NCI-H345 treated with DMSO at 0.1 percent for 48 hours (cell line): ENCODE measurements around the gene FLOT1.

ENCODE experiments used
- DNase-seq: peaks from one replicate; lab custom pipeline; 2025; ENCODE audit not compliant: unreplicated experiment; lab: John Stamatoyannopoulos, UW

The FLOT1 gene

DNA sequence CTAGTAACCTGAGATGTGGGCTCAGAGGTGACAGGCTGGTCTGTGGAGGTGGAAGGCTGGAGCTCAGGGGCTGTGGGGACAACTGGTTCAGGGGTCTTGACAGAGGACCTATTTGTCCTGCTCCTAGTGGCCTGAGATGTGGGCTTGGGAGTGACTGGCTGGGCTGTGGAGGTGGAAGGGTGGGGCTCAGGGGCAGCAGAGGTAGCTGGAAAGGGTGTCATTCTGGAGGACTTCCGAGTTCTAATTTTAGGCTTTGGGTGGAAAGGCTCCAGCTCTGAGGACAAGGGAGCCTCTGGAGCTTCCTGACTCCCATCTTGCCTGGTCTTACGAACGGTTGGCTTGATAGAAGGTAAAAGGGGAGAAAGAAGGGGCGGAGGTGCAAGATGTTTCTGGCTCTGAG, 36.9 kb downstream of the FLOT1 start:
- no peak for DNase-seq

DNA sequence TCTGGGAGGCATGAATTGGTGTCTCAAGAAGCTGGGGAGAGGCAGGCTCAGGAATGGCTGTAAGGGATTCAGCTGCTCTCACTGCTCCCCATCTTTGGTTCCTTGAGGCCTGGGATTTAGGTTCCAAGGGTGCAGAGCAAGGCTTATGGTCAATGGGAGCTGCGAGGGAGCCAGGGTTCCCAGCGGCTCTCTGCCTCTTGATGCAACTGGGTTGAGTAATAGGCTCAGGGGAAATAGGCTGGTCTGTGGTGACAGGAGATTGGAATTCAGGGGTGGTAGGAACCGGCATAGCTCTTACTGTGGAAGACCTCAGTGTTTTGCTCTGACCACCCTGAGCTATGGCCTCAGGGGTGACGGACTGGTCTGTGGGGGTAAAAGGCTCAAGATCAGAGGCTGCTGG, 38.7 kb downstream of the FLOT1 start:
- DNase-seq, result no peak

DNA sequence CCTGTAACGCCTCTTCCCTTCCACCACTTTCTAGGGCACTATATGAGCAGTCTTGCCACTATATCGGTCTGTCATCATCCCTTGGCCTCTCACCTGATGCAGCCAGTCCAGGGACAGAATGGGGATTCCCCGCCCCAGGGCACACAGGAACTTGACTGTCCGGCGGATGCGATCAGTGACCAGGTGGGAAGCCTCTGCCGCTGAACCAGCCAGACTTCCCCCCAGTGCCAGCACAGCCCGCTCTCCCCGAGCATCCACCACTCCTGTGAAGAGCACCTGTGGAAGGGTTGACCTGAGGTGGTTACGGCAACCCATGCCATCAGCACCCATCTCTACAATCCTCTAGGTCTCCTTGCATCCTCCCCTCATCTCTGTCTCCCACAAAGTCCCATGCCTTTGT, 39.5 kb downstream of the FLOT1 start:
- no peak for DNase-seq

- no peak for DNase-seq
These were observed 42.1 kb downstream of the FLOT1 start for GRCh38 chr6:30700340-30700739.

- DNase-seq, result no peak
These were observed 46.1 kb downstream of the FLOT1 start for GRCh38 chr6:30696432-30696831.

- DNase-seq, result no peak
These were observed 51.2 kb downstream of the FLOT1 start for GRCh38 chr6:30691208-30691847.

DNA sequence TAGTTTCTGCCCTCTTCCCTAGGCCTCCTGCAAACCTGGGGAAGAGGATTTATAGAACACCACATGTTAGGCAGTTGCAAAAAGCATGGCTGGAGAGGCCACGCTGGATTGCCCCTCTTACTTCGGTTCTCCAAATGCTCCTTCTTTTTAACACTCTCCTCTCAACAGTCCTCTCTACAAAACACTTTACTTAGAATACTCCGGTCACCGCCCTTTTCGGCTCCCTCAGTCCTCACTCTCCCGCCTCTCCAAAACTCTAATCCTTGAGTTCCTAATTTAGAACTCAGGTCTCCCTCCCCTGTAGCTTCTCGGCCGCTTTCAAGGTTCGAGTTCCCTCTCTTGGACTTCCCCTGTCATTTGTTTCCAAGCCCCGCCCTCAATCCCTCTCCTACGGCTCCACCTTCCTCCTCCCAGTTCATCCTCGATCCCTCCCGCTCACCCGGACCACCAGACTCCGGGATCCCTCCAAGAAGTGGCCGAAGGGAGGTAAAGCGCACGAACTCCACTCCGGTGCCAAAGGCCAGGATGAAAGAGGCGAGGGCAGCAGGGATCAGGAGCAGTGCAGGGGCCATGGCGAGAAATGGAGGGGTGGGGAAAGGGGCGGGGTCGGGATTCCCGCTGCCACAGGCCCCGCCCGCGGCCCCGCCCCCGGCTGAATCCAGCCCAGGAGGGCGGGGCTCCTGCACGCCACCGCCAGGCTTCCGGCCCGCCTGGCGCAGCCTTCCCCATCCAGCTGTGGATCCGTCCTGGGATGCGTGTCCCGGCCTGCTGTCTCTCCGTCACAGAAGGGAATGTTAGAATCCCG, 51.9 kb downstream of the FLOT1 start, which contains the start of gene NRM:
TSS of gene NRM (minus strand) at position 582 of the 805 bp plus-strand sequence. CDS start at position 572, 10 bp downstream.
- DNase-seq, result peak; percentile 80

GRCh38 chr6:30689985-30690384, 52.5 kb downstream of the FLOT1 start:
- DNase-seq, result no peak

DNA sequence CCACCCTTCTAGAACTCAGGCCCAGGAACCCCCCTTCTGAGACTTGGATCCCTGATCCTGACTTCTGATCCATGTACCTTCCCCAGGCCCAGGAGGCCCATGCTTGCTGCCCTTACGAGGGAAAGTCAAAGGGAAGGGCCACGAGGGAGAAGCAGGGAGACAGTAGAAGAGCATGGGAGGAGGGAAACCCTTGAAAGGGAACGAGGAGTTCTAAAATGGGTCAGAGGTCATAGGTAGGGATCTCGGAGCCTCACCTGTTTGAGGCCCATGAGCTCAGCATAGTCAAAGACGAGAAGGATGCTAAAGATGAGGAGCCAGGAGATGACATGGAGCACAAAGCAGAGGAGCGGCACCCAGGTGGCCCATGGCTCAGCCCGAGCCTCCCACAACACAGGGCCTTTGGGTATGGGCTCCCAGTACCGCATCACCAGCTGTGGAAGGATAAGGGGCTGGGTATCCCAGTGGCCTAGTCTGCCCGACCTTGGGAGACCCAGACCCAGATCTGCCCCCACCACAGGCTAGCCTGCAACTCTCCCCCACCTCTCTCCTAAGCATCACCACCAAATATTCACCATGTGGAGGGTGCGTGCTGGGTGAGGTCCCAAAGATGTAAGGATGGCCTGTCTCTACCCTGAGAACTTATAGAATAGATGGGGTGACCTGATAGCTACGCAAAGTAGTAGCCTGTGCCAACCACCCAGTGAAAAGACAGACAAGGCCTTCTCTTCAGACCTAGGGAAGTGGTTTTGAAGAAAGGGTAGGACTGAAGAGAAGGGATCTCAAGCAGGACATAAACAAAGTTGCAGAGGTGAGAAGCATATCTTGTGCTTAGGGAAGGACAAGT, 53.2 kb downstream of the FLOT1 start:
- no peak for DNase-seq

DNA sequence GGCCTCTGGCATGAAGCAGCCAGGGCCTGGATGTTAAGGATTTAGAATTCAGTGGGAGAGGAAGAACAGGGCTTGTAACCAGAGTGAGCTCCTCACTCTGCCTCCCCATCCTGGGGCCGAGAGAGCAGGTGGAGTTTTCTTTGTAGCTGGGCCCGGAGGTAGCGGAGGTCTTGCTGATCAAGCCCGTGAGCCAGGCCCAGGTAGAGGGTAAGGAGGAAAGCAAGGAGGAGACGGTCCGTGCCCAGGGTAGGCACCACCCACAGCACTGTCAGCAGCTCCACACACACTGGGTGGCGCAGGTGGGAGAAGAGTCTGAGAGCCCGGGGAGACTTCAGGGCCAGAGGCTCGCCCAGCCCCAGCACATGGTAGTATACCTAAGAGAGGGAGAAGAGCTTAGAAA, 53.9 kb downstream of the FLOT1 start:
- DNase-seq, result no peak

DNA sequence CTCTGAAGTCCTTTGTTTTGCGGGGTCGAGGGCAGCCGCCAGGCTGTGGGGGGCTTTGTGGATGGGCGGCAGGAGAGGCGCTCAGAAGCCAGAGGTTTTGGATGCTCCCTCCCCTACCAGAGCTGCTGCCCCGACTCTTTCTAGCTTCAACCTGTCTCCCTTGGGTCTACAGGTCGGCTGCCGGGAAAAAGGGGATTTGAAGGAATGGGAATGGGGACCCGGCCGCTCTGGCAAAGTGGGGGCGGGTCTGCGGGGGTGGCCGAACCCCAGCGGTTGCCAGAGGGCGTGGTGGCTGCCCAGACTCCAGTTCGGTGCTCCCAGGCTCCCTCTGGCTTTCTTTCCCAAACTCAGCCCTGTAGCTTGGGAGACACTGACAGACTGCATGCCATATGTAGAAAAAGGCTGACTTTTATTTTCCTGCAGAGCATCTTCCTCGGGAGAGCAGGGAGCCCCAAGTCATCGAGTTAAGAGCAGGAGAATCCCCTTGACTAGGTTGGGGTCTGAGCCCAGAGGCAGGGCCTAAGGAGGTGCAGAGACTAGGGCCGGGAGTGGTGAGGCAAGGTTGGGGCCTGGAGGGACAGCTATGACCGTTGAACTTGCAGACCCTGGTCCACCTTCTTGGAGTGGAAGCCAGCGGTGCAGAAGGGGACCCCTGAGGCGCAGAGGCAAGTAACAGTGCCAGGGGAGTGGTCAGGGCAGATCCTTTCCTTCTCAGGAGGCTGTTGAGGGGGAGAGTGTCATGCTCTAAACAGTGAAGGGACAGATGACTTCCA, 54.6 kb downstream of the FLOT1 start:
- no peak for DNase-seq

DNA sequence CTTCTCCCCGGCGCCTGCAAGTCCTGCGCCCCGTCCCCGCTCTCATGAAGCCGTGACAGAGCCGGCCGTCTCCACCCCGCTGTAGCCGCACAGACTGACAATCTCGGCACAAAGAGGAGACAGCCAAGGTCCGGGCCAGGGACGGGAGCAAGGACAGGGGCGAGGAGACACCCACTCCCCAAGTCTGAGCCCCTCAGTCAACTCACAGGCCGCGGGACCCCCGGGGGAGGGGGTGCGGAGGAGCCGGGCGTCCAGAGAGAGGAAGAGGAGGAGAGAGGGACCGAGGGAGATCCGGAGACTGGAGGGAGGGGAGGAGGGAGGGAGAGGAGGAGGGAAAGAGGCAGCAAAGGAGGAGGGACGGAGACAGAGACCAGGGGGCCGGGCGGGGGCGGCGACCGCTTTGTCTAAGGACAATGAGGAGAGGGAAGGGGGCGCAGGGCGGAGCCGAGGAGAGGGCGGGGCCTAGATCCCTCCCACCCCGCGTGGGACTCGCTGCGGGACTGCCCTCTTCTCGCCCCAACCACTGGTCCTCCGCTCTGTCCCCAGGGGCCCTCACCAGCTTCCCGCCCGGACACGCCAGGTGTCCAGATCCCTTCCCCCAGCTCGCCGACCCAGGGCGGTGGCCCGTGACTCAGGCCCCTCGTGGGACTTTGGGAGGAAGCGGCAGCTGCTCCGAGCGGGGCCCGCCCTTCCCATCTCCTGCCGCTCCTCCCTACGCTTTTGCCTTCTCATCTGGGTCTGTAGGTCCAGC, 55.4 kb downstream of the FLOT1 start:
- peak; percentile 76 for DNase-seq

GRCh38 chr6:30686009-30686907, 56.2 kb downstream of the FLOT1 start, which contains the start of gene PPP1R18:
TSS of gene PPP1R18 (minus strand) at chr6:30686645. CDS start at chr6:30686018, 627 bp downstream.
- no peak for DNase-seq

DNA sequence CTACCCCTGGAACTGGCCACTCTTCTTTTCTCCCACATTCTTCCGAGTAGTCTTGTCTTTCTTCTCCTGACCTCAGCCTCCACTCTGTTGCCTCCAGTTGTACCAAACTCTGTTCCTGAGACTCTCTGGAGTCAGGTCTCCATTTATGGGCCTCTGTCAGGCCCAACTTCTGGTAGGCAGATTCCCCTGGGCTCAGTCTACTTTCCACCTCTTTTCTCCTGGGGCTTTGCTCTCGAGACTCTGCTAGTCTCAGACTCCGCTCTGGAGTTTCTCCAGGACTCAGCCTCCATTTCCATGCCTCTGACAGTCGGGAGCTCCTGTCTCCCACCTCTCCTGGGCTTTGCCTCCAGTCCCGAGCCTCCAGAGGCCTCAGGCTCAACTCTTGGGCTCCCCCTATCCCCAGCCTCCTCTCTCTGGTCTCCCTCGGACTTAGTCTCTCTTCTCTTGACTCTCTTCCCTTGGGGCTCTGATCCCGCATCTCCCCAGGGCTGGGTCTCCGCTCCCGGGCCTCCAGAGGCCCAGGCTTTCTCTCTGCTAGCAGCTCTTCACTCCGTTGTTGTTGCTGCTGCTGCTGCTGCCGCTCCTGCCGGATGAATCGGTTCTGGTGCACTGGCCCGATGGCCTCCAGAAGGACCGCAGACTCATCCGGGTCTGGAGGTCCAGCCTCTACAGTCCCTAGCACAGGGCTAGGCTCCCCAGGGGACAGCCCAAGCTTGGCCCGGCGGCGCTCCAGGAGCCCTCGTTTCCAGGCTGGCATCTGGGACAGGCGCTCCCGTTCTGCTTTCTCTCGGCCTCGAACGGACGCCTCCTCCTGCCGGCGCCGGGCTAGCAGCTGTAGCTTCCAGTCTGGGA, 57.1 kb downstream of the FLOT1 start:
- no peak for DNase-seq

GRCh38 chr6:30684386-30685156, 57.9 kb downstream of the FLOT1 start:
- DNase-seq, result no peak

DNA sequence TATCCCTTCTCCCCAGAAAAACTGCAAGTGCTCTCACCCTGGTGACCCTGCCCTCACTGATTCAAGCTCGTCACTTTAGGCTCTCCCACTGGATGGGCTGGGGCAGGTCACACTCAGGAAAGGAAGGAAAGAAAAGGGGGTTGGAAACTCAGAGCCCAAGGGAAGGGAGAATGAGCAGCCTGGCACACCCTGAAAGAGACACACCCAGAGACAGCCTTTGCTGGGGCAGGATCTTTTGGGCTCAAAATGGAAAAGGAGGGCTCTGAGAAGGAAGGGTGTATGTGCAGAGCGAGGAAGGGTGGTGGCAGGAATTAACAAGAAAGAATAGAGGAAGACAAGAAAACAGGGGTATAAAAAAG, 58.5 kb downstream of the FLOT1 start:
- DNase-seq, result no peak

GRCh38 chr6:30683183-30683979, 59.1 kb downstream of the FLOT1 start:
- no peak for DNase-seq
